Endometrium (tissue), 2 donors: ENCODE results near the gene CDKN1B.

Experiments used
- FAIRE-seq: peaks from 2 replicates; lab custom pipeline; 2012; peaks lifted over from hg19 to GRCh38; lab: Jason Lieb, UNC
- donor health status: control.
- donor health status: control.

Gene CDKN1B

DNA sequence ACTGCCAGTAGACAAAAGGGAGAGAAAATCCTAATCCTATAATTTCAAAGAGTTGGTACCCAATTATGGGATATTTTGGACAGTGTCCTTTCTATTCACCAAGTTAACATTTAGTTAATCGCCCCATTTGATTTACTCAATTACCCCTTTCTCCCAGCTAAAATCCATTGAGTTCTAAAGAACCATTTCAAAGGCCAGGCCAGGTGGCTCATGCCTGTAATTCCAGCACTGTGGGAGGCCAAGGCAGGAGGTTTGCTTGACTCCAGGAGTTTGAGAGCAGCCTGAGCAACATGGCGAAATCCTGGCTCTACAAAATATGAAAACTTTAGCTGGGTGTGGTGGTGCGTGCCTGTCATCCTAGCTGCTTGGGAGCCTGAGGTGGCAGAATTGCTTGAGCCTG lies 15.7 kb upstream of the CDKN1B start:
- FAIRE-seq, result no peak

DNA sequence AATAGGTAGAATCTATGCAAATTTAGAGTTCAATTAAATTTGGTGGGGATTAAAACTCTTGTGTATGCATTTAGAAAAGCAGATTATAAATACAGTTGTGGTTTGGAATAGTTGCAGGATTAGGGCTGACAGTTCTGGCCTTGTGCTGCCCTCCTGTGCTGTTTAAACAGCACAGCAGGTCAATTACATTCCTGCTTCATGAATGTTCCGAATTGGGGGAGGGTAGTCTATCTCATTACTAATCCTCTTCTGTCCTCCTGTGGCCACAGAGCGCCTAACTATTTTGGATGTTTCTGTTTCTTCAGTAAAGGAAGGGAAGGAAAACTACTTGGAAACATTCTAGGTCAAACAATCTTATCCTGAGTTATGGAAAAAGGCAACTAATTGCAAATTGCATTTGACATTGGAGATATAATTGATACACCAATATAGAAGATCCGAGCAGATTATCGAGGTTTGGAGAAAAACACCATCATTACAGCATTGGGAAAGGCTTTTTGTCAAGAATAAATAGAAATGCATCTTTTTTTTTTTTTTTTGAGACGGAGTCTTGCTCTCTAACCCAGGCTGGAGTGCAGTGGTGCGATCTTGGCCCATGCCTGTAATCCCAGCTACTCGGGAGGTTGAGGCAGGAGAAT lies 12.5 kb upstream of the CDKN1B start:
- FAIRE-seq, result peak; percentile 97

DNA sequence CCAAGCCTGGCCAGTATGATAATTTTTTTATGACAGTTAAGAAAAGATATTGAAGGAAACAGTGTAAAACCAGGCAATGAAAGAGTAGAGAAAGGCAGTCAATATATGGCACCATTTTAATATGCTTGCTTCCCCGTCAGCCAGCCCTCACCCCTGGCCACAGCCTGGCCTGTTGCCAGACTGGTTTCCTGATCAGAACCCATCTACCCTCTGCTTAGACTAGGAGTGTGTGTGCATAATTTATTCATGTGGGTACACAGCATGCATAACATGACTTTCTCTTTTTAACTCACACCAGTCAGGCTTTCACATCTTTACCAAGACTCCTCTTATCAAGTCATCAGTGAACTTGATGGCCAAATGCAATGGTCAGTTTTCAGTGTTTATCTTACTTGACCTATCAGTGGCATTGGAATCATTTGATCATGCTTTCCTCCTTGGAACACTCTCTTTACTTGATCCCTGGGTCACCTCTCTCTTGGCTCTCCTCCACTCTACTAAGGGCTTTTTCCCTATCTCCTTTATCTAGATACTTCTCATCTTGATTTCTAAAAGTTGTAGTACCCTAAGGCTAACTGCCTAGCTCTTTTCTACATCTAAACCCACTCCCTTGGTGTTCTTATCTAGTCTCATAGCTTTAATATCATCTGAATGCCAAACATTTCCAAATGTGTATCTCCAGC lies 11.2 kb upstream of the CDKN1B start:
- no peak for FAIRE-seq

DNA sequence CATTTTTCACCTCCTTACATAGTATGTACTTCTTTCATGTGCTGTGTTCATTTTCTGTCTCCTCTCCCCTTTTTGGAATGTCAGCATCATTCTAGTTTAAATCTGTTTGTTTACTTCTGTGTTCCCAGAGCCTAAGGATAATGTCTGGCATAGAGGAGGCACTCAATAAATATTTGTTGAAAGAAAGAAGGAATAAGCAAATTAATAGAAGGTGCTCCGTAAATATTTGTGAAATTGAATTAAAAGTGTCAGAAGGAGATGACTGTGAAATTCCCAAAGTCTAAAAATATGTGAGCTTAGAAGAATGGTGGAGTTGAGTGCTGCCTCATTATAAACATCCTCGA lies 3.3 kb upstream of the CDKN1B start:
- no peak for FAIRE-seq

DNA sequence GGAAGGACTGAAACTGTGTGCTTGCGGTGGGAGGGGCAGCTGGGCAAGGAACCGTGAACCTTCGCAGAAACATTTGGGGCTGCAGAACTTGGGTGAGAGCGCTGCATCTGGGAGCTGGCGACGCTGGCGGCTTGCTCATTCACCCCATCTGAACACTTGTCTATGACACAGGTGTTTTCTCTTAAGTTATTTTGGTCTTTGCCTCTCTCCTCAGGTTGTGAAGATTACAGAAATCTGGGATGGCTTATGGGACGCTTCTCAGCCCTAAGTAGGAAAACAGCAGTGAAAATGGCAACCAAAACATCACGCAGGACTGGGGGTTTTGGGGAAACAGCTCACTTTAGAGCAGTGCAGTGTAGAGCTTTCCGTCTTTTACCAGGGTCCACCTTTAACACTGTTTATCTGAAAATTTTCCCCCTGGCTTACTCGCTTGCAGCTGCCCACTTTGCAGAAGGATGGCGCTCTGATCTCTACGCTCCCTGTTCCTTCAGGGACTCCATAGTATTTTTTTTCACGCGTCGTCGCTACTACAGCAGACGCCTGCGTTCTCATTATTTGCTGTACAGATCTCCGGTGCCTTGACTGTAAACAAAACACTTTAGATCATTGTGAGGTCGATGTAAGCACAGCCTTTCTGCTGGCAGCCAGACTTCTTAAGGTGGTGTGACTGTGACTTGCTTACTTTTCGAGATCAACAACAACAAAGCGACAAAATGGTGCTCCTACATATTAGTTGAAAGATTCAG lies 2.7 kb upstream of the CDKN1B start:
- no peak for FAIRE-seq

DNA sequence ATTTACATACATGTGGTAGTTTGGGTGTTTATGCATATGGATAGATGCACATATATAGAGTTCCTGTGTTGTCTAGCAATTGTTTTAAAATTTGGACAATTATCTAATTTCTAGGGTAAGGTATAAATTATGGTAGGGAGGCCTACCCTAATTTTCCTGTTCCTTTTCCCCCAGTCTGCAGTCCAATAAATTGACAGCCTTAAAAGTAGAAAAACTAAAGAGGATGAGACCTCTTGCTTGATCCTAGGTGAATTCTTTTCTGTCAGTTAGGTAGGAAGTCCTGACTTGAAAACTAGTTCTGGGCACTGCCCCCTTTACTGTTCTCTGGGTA lies 2.1 kb upstream of the CDKN1B start:
- FAIRE-seq, result no peak

DNA sequence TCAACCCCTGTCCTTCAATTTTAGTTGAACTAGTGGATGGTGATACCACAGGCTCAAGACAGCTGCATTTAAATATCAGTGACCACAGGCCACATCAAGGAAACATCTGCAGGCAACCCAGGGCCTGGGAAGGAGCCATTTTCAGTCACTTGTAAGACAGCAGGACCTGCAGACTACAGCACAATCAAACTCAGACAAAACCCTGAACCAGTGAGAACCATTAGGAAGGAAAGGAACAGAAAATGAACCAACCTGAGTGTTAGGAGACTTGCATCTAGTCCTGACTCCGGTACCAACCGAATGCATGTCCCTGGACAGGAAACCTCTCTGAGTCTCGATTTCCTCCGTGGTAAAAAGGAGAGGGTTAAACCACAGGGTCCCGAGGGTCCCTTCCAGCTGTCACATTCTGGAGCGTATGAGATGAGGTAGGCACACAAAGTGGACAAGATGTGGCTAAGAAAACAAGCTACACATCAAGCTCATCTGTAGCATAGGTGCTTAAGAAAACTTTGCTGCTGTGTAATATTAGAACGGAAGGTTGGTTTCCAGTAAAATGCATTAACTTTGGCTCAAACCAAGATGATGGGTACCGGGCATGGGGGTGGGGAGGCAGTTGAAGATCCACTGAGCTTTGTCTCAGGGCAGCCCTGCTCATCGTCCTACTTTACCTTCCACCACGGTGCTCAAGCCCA lies 1.6 kb upstream of the CDKN1B start:
- no peak for FAIRE-seq

DNA sequence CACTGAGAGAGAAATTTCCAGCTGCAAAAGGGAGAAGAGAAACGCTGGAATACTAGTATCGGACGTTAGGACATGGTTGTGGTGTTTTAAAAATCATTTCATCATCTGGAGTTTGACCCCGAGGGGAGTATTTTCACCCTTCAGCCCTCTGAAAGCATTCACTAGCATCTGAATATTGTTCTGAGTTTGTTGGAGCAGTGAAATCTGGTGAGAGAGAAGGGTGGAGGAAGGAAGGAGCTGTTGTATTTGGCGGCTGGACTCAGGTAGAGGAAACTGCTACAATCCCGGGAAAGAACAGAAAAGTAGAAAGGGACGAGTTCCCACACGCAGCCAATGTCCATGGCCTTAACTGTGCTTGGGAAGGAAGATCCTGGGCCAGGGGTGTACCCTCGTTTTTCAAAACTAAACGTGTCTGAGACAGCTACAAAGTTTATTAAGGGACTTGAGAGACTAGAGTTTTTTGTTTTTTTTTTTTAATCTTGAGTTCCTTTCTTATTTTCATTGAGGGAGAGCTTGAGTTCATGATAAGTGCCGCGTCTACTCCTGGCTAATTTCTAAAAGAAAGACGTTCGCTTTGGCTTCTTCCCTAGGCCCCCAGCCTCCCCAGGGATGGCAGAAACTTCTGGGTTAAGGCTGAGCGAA lies 896 bp upstream of the CDKN1B start:
- FAIRE-seq, result no peak

DNA sequence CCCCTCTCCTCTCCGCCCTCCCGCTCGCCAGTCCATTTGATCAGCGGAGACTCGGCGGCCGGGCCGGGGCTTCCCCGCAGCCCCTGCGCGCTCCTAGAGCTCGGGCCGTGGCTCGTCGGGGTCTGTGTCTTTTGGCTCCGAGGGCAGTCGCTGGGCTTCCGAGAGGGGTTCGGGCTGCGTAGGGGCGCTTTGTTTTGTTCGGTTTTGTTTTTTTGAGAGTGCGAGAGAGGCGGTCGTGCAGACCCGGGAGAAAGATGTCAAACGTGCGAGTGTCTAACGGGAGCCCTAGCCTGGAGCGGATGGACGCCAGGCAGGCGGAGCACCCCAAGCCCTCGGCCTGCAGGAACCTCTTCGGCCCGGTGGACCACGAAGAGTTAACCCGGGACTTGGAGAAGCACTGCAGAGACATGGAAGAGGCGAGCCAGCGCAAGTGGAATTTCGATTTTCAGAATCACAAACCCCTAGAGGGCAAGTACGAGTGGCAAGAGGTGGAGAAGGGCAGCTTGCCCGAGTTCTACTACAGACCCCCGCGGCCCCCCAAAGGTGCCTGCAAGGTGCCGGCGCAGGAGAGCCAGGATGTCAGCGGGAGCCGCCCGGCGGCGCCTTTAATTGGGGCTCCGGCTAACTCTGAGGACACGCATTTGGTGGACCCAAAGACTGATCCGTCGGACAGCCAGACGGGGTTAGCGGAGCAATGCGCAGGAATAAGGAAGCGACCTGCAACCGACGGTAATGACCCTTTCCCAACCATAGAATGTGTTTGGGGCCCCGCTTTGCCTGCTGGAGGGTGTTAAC lies 615 bp downstream of the CDKN1B start:
- no peak for FAIRE-seq

DNA sequence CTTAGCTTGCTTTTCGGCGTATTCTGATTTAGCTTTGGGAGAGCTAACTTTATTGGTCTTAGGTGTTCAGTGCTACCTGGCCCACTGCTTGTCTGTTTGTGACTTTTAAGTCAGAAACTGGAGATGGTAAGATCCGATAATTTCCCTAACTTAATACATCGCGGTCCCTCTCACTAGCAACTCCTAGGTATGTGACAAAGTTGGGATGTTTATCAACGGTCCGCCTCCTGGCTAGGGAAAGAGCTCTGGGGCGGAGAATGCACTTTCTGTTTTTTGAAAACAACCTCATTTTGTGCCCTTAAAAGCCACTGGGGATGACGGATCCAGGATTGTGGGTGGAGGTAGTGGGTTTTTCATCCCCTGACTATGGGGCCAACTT lies 1.2 kb downstream of the CDKN1B start:
- no peak for FAIRE-seq

DNA sequence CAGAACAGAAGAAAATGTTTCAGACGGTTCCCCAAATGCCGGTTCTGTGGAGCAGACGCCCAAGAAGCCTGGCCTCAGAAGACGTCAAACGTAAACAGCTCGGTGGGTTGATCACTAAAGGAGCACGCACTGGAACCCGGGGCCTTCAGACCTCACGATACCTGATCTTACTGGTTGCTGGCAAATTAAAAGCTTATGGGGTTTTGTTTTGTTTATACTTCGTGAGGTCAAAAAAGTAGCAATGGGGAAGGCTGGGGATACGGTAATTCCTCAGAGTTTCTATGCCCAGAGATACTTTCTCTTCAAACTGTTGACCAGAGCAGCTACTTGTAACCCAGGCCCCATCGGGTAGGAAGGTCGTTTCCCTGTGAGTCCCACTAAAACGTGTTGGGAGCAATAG lies 1.7 kb downstream of the CDKN1B start:
- no peak for FAIRE-seq

DNA sequence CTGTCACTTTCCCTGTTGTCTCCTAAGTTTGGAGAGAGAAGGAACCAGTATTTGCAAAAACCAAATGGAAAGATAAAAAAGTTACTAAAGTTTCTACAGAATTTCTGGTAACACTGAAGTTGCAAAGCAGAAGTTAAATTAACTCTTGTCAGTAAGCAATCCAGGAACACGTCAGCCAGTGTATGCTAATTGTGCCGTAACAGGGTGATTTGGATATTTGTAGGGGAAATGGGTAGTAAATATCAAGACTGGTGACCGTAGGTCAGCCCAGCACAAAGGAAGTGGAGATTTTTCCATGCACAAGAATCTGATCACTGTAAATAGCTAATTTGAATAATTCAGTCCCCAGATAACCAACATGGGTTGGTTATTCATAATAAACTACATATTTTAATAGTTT lies 2.3 kb downstream of the CDKN1B start:
- FAIRE-seq, result no peak

DNA sequence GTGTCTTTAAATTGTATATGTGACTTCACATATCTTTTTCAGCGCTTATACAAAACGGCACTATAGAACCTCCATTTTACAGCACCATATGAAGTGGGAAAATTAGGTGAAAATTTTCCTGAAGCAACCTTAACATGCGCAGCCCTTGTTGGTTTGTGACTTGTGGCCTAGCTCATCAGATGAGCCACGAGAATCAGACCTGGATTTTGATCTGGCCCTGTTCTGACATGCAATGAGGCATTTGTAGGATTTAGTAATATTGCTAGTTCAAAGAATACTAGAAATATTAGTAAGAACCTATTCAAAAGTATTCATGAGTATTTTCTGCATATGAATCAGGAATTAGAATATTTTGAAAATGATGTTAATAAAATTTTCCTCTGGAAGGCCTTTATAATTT lies 2.9 kb downstream of the CDKN1B start:
- FAIRE-seq, result no peak

DNA sequence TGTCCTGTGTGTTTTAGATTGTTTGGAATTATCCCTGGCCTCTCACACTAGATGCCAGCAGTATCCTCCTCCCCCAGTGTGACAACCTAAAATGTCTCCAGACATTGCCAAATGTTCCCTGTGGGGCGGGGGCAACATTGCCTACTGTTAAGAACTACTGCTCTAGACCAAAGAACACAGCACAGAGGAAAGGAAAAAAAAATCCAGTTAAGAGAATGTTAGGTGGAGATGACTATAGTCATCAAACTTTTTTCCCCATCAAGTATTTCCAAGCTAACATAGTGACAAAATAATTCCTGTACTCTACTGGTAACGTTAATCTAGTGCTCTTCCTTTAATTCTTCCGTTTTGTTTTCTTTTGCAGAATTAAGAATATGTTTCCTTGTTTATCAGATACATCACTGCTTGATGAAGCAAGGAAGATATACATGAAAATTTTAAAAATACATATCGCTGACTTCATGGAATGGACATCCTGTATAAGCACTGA lies 3.5 kb downstream of the CDKN1B start:
- no peak for FAIRE-seq

DNA sequence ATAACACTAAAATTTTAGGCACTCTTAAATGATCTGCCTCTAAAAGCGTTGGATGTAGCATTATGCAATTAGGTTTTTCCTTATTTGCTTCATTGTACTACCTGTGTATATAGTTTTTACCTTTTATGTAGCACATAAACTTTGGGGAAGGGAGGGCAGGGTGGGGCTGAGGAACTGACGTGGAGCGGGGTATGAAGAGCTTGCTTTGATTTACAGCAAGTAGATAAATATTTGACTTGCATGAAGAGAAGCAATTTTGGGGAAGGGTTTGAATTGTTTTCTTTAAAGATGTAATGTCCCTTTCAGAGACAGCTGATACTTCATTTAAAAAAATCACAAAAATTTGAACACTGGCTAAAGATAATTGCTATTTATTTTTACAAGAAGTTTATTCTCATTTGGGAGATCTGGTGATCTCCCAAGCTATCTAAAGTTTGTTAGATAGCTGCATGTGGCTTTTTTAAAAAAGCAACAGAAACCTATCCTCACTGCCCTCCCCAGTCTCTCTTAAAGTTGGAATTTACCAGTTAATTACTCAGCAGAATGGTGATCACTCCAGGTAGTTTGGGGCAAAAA lies 4.1 kb downstream of the CDKN1B start:
- no peak for FAIRE-seq

DNA sequence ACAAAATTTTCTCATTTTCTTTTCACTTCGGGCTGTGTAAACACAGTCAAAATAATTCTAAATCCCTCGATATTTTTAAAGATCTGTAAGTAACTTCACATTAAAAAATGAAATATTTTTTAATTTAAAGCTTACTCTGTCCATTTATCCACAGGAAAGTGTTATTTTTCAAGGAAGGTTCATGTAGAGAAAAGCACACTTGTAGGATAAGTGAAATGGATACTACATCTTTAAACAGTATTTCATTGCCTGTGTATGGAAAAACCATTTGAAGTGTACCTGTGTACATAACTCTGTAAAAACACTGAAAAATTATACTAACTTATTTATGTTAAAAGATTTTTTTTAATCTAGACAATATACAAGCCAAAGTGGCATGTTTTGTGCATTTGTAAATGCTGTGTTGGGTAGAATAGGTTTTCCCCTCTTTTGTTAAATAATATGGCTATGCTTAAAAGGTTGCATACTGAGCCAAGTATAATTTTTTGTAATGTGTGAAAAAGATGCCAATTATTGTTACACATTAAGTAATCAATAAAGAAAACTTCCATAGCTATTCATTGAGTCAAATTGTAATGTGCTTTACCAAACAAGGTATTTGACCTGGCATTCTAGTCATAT lies 4.8 kb downstream of the CDKN1B start:
- no peak for FAIRE-seq

DNA sequence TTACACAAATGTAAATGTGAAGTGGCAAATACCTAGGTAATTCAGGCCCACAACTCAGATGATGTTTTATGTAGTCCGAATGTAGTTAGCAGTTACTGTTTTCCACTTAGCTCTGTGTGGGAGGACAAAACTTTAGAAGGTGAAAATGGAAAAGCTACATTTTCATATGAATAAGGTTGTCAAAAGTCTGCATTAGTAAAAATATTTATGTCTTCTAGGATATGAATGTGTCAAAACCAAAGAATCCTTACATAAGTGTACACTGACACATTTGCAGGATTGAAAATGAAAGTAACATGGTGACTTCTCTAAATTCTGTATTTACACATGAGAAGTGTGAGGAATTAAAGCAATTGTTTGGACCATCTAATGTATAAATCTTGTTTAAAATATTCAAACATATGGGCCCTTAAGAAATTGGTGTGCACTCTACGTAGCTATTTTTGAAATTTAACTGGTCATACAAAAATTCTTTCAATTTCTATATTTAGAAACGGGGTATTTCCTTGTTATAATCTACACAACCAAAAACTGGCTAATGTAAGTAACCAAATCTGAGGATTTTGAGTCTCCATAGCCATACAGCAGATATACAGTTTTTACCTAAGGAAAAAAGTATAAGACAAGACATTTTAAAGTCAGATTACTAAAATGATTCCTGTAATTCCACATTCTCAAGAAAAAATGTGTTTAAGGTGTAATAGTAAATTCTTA lies 5.4 kb downstream of the CDKN1B start:
- peak; percentile 81 for FAIRE-seq

DNA sequence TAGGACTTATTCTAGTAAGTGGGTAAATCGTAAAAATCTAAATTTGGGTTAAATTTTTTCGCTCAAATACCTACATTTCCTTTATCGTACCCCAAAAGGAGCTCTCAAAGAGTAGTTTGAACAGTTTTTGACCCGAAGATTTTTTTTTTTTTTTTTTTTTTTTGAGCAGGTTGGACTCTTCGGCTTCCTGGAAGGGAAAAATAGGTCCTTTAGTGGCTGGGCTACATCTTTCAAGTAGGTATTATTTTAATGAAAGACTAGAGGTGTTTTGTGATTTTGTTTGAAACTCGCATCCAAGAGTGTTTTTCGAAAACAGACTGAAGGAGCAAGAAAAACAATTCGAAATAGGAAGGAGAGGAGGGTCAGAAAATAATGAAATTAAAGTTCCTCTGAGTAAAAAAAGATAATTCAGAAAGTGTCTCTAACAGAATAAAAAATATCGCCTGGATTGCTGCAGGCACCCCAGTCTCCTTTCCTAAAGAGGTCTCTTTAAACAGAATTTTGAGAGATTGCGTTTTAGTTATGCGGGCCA lies 6.0 kb downstream of the CDKN1B start:
- no peak for FAIRE-seq

DNA sequence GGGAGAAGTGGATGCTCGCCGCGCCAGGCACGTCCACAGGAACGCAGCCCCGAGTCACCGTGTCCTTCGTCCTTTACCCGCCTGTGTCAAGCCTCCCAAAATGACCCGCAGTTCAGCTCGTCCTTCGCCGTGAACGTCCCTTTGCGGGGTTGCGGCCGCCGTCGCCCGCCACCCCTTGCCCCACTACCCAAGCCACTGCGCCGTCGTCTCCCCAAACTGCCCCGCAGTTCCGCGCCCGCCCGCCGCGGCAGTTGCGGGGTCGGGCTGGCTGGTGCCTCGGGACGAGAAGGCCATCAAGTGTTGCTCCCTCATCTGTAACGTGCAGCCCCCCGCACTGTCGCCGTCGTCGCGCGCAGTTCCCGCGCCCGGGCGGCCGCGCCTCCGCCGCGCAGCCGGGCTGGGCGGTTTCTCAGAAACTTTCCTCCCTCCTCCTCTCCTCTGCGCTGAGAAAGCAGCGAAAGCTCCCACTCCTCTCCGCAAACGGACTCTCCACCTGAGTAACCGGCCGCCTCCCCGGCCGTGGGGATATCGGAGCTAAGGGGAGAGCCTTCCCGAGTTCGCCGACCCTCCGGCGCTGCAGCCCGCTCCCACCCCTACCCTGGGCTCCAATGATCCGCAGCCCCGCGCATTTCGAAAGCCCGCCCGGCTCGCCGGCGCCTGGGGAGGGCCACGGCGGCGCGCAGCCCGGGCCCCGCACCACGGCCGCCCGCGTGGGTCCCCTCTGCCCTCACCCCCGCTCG lies 6.7 kb downstream of the CDKN1B start:
- no peak for FAIRE-seq
